Mesothelial cell of epicardium (in vitro differentiated cells): Measurements from ENCODE around the gene REG1A. TPM values are rescaled to one million over a fixed set of nuclear protein-coding genes. Genes with fewer than 3 reads are reported as not detected.

Source experiments
- DNase-seq, 2 experiments: peaks; one replicate each; pipeline ENCODE4 v3.0.0; 2021; ENCODE audit warnings: low spot score in 2 of 2; ENCODE audit not compliant: unreplicated experiment in 2 of 2
- H3K27ac Mint-ChIP-seq: 2 replicates; pipeline ENCODE4 v1.8.0; 2021; ENCODE audit warnings: mixed read lengths
- H3K27me3 Mint-ChIP-seq: 2 replicates; pipeline ENCODE4 v1.8.0; 2021; ENCODE audit warnings: low read depth, mixed read lengths
- H3K36me3 Mint-ChIP-seq: 2 replicates; pipeline ENCODE4 v1.8.0; 2021; ENCODE audit warnings: mixed read lengths
- H3K4me1 Mint-ChIP-seq: 2 replicates; pipeline ENCODE4 v1.8.0; 2021; ENCODE audit warnings: mixed read lengths
- H3K4me3 Mint-ChIP-seq: 2 replicates; pipeline ENCODE4 v1.8.0; 2021; ENCODE audit warnings: mild to moderate bottlenecking, moderate library complexity, mixed read lengths
- H3K9me3 Mint-ChIP-seq: 2 replicates; pipeline ENCODE4 v1.8.0; 2021; ENCODE audit warnings: mixed read lengths
- total RNA-seq: library from RNA; stranded (reverse); gene quantifications from 3 replicates; pipeline ENCODE4 v1.2.1, GENCODE V29; 2021
- TF ChIP-seq, protein P1 (sequence below): fragments of 200-600 bp; sonication (generic); IDR thresholded peaks from one replicate; pipeline ENCODE4 v1.5.0; 2021; ENCODE audit warnings: antibody characterized with exemption; ENCODE audit not compliant: unreplicated experiment

The REG1A gene, protein sequence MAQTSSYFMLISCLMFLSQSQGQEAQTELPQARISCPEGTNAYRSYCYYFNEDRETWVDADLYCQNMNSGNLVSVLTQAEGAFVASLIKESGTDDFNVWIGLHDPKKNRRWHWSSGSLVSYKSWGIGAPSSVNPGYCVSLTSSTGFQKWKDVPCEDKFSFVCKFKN
- not detected in 3 replicates for total RNA-seq

DNA sequence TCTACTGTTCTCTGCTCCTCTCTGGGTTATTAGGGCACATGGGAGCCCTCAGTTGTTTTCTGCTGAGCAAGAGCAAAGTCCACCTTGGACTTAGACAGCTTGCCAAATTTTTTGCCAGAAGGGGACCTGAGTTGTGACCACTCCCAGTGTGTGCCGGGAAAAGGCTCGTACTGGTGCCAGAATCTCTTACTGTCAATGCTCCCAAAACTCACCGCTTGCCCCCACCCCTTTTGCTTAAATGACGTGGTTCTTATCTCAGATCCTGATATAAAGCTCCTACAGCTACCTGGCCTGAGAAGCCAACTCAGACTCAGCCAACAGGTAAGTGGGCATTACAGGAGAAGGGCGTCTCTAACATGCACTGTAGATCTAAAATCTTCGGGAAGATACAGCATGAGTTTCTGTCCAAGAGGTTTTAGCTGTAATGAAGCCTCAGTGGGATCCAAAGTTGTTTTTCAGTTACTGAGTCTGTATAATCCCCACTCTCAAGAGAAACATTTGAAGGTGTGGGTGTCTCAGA, at the start of gene REG1A:
TSS of gene REG1A (plus strand) at position 295 of the 520 bp plus-strand sequence. CDS start 374 bp downstream, outside the sequence.
- Mint-ChIP-seq H3K27me3 (peaks cover 11% of the 10 kb centered on the region), H3K27ac (no peak within 1 kb of the TSS), H3K4me1 (no peaks in the 10 kb centered on the region), H3K36me3 (no peaks in the 10 kb centered on the region), H3K4me3 (no peak within 1 kb of the TSS), H3K9me3 (no peaks in the 10 kb centered on the region)
- TF ChIP-seq, protein P1, sequence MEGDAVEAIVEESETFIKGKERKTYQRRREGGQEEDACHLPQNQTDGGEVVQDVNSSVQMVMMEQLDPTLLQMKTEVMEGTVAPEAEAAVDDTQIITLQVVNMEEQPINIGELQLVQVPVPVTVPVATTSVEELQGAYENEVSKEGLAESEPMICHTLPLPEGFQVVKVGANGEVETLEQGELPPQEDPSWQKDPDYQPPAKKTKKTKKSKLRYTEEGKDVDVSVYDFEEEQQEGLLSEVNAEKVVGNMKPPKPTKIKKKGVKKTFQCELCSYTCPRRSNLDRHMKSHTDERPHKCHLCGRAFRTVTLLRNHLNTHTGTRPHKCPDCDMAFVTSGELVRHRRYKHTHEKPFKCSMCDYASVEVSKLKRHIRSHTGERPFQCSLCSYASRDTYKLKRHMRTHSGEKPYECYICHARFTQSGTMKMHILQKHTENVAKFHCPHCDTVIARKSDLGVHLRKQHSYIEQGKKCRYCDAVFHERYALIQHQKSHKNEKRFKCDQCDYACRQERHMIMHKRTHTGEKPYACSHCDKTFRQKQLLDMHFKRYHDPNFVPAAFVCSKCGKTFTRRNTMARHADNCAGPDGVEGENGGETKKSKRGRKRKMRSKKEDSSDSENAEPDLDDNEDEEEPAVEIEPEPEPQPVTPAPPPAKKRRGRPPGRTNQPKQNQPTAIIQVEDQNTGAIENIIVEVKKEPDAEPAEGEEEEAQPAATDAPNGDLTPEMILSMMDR = no peak
- DNase-seq = no peak

DNA sequence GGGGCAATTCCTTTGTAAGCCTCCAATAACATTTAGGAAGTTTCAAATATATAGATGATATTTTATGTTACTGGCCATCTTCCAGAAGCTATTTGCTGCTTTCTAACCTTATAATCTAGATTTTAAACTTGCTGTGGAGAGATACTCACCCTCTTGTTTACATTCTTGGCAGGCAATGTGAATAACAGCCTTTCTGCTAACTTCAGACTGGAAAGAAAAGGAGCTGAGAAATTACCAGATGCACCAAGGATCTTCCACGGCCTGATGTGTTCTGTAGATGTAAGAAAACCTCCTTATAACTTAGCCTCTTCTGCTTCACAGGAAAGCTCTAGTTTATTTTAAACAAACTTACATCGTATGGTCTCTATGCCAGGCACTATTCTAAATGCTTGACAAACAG, 49.2 kb upstream of the REG1A start:
- TF ChIP-seq, protein P1 = no peak
- H3K4me3 Mint-ChIP-seq = no peak overlapping the region
- H3K36me3 Mint-ChIP-seq = no peaks in the 10 kb centered on the region

DNA sequence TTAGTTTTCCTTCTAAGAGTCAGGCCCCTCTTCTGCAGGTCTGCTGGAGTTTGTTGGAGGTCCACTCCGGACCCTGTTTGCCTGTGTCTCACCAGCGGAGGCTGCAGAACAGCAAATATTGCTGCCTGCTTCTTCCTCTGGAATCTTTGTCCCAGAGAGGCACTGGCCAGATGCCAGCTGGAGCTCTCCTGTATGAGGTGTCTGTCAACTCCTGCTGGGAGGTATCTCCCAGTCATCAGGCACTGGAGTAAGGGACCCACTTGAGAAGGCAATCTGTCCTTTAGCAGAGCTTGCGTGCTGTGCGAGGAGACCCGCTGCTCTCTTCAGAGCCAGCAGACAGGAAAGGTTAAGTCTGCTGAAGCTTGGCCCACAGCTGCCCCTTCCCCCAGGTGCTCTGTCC, 37.3 kb upstream of the REG1A start:
- peaks cover 17% of the 10 kb centered on the region for H3K9me3 Mint-ChIP-seq
- TF ChIP-seq, protein P1 = no peak
- H3K27me3 Mint-ChIP-seq = peaks cover 28% of the 10 kb centered on the region
- no peak overlapping the region for H3K4me3 Mint-ChIP-seq
- H3K27ac Mint-ChIP-seq = no peak overlapping the region
- no peak for DNase-seq
- no peaks in the 10 kb centered on the region for H3K36me3 Mint-ChIP-seq
- peaks cover 4% of the 10 kb centered on the region for H3K4me1 Mint-ChIP-seq

More for the DNA sequence above, 49.2 kb upstream of the REG1A start:
- Mint-ChIP-seq H3K27ac (no peak overlapping the region), H3K9me3 (no peaks in the 10 kb centered on the region), H3K27me3 (peaks cover 14% of the 10 kb centered on the region), H3K4me1 (no peaks in the 10 kb centered on the region)
- DNase-seq = no peak

DNA sequence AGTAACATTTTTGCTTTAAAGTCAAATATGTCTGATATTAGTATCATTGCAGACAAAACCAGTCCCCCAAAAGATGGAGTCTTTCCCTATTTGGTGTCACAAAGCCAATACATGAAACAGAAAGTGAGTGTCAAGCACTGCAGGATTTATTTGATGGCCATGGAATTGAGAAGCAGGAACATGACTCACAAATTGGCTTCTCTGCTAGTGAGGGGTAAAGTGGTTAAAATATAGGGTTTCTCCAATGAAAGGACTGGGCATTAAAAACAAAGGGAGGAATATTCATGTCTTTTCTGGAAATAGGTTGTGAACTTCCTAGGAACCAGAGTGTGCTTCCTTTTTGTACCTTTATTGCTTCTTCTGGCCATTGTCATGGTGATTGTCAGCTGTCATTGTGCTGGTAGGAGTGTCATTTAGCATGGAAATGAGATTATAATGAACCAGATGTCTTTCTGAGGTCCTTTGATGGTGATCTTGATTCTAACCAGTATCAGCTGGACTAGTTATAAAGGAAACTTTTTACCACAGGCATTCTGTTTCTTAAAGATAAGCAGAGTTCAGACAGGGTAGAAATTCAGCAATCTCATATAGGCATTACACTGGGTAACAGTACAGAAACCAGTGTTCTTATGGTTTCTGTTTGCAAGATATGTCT, 36.6 kb upstream of the REG1A start:
- peaks cover 30% of the 10 kb centered on the region for H3K27me3 Mint-ChIP-seq
- no peaks in the 10 kb centered on the region for H3K36me3 Mint-ChIP-seq
- TF ChIP-seq, protein P1 = no peak
- peaks cover 4% of the 10 kb centered on the region for H3K4me1 Mint-ChIP-seq
- H3K9me3 Mint-ChIP-seq = peaks cover 14% of the 10 kb centered on the region
- H3K27ac Mint-ChIP-seq = no peak overlapping the region
- DNase-seq = no peak
- H3K4me3 Mint-ChIP-seq = no peak overlapping the region

DNA sequence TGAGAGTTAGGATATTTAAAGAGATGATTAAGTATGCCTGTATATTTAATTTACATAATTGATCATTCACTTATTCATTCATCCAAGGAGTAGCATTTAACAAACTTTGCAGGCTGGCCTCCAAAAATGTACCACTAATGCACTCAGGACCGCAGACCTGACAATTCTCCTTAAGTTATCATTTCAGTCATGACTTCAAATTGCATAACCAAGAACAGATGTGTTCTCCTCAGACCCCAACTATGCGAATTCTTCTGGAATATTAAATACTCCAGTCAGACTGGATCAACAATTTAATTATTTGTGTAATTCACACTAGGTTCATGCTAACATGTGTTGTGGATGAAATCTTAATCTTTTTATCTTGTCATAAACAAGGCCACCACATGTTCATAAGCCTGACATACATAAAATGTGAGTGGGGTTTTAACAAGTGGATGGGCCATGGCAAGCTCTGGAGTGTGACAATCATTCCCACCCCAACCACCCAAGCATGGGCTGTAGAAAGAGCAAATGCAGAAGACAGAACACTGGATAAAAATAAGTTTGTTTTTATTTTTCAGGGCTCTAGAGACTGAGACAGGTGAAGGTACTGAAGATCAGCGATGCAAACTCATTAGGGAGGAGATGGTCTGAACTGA, 35.7 kb upstream of the REG1A start:
- Mint-ChIP-seq H3K4me1 (peaks cover 4% of the 10 kb centered on the region), H3K27ac (no peak overlapping the region), H3K27me3 (peaks cover 26% of the 10 kb centered on the region), H3K4me3 (no peak overlapping the region), H3K9me3 (peaks cover 14% of the 10 kb centered on the region), H3K36me3 (no peaks in the 10 kb centered on the region)
- no peak for DNase-seq
- TF ChIP-seq, protein P1 = no peak
